Mononuclear cell (primary cell): ENCODE measurements around the gene BTLA. TPM values are rescaled to one million over a fixed set of nuclear protein-coding genes. Genes with fewer than 3 reads are reported as not detected.
"Not testable (repeated sequence)": the region's sequence is repeated elsewhere in the genome, so short reads cannot be mapped to it uniquely, and the experiment has no call there.

Experiments
- H3K27me3 ChIP-seq: 2 replicates; pipeline ENCODE4 v1.6.0; 2011; ENCODE audit warnings: low read length, control low read depth; ENCODE audit not compliant: insufficient read depth
- H3K4me1 ChIP-seq: 2 replicates; pipeline ENCODE4 v1.5.1; 2011; ENCODE audit warnings: mild to moderate bottlenecking, low read length, control low read depth; ENCODE audit not compliant: insufficient read depth
- H3K4me3 ChIP-seq: 2 replicates; pipeline ENCODE4 v1.5.1; 2011; ENCODE audit warnings: mild to moderate bottlenecking, low read length, moderate library complexity
- H3K9me3 ChIP-seq: 2 replicates; pipeline ENCODE4 v1.5.1; 2011; ENCODE audit warnings: low read depth, mild to moderate bottlenecking, control low read depth, low read length
- total RNA-seq: library from RNA; depleted of rRNA; stranded (reverse); fragments of >200 nt; gene quantifications from one replicate; pipeline ENCODE4 v1.2.3, GENCODE V29; 2012

BTLA gene
- total RNA-seq, 1 donor = 18.1 TPM

GRCh38 chr3:112437146-112438022, 61.9 kb downstream of the BTLA start:
- no peak overlapping the region for H3K4me3 ChIP-seq
- H3K27me3 ChIP-seq = no peaks in the 10 kb centered on the region
- no peaks in the 10 kb centered on the region for H3K9me3 ChIP-seq
- H3K4me1 ChIP-seq = peaks cover 4% of the 10 kb centered on the region

- Histone ChIP-seq H3K4me3 (no peak overlapping the region), H3K9me3 (no peaks in the 10 kb centered on the region), H3K4me1 (peaks cover 6% of the 10 kb centered on the region), H3K27me3 (no peaks in the 10 kb centered on the region)
Observed at GRCh38 chr3:112429960-112430359, 69.3 kb downstream of the BTLA start.

GRCh38 chr3:112427123-112427522, 72.1 kb downstream of the BTLA start:
- Histone ChIP-seq H3K4me1 (peaks cover 6% of the 10 kb centered on the region), H3K4me3 (no peak overlapping the region), H3K9me3 (no peaks in the 10 kb centered on the region), H3K27me3 (no peaks in the 10 kb centered on the region)

- Histone ChIP-seq H3K4me1 (peaks cover 6% of the 10 kb centered on the region), H3K4me3 (no peak overlapping the region), H3K9me3 (no peaks in the 10 kb centered on the region), H3K27me3 (no peaks in the 10 kb centered on the region)
Observed at GRCh38 chr3:112425858-112426750, 73.2 kb downstream of the BTLA start.

GRCh38 chr3:112425382-112425781, 73.9 kb downstream of the BTLA start:
- H3K27me3 ChIP-seq = no peaks in the 10 kb centered on the region
- no peaks in the 10 kb centered on the region for H3K9me3 ChIP-seq
- H3K4me3 ChIP-seq = no peak overlapping the region
- H3K4me1 ChIP-seq = peaks cover 6% of the 10 kb centered on the region

GRCh38 chr3:112424394-112424793, 74.9 kb downstream of the BTLA start:
- Histone ChIP-seq H3K27me3 (no peaks in the 10 kb centered on the region), H3K4me3 (no peak overlapping the region), H3K4me1 (peaks cover 6% of the 10 kb centered on the region), H3K9me3 (no peaks in the 10 kb centered on the region)

GRCh38 chr3:112422921-112423320, 76.4 kb downstream of the BTLA start:
- not testable (repeated sequence) for H3K4me1 ChIP-seq, H3K4me3 ChIP-seq, H3K27me3 ChIP-seq, H3K9me3 ChIP-seq

- not testable (repeated sequence) for H3K4me1 ChIP-seq, H3K27me3 ChIP-seq, H3K4me3 ChIP-seq
Observed at GRCh38 chr3:112418526-112418925, 80.7 kb downstream of the BTLA start.

GRCh38 chr3:112417696-112418318, 81.5 kb downstream of the BTLA start:
- no peak overlapping the region for H3K4me3 ChIP-seq
- peaks cover 5% of the 10 kb centered on the region for H3K4me1 ChIP-seq
- H3K9me3 ChIP-seq = no peaks in the 10 kb centered on the region
- no peaks in the 10 kb centered on the region for H3K27me3 ChIP-seq

More at GRCh38 chr3:112418526-112418925, 80.7 kb downstream of the BTLA start:
- H3K9me3 ChIP-seq = not testable (repeated sequence)

GRCh38 chr3:112416391-112417212, 82.7 kb downstream of the BTLA start:
- Histone ChIP-seq H3K9me3 (no peaks in the 10 kb centered on the region), H3K27me3 (no peaks in the 10 kb centered on the region), H3K4me1 (peaks cover 5% of the 10 kb centered on the region), H3K4me3 (no peak overlapping the region)

- Histone ChIP-seq H3K27me3 (no peaks in the 10 kb centered on the region), H3K9me3 (no peaks in the 10 kb centered on the region), H3K4me3 (no peak overlapping the region), H3K4me1 (peaks cover 5% of the 10 kb centered on the region)
Observed at GRCh38 chr3:112415390-112415789, 83.9 kb downstream of the BTLA start.

Other genes starting within 250 kb of the BTLA start
- gene SLC9C1, start 205.3 kb downstream of the BTLA start, total RNA-seq = 0.10 TPM
- 6.9 TPM for gene CD200, start 166.3 kb downstream of the BTLA start, total RNA-seq
- gene ATG3, start 62.5 kb upstream of the BTLA start, total RNA-seq = 79.8 TPM
- 13.7 TPM for gene SLC35A5, start 62.6 kb upstream of the BTLA start, total RNA-seq
- gene CCDC80, start 141.7 kb upstream of the BTLA start, total RNA-seq = under 0.01 TPM